Fibroblast of gingiva (primary cell): ENCODE data around the gene LPP.

ENCODE experiments used
- DNase-seq: peaks from one replicate; pipeline ENCODE4 v3.0.0-alpha.2; 2011; ENCODE audit warnings: low read depth

LPP gene

DNA sequence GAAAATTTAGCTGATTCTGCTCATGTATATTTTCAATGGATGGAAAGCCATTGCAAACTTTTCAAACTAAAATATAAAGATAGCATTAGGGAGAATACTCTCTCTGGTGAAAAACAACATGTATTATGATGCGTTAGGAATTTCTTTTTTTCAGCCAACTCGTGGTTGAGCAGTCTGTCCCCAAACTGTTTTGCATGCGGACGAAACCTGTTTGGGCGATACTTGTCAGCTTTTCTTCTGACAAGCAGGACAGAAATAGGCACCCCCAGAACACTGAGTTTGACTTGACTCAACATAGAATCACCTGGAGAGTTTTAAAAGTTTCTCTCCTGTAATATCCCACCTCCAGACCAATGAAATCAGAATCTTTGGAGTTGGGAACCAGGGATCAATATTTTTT lies 600.3 kb downstream of the LPP start:
- no peak for DNase-seq

DNA sequence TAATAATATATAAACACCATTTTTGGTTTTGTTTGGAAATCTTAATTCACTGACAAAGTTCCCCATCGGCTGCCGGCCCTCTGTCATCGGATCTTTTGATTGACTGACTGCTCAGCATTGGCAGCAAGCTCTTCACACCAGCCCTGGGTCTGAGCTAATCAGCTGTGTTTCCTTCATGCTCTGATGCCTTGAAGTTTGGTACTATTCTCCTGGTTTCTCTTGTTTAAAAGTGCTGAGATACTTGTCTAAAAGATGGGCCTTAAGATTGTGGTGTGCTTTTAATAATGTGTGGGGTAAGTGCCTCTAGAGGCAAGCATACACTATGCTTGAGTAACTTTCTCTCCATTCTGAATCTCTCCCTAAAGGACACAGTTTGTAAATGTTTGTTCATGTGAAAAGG lies 602.3 kb downstream of the LPP start:
- no peak for DNase-seq

DNA sequence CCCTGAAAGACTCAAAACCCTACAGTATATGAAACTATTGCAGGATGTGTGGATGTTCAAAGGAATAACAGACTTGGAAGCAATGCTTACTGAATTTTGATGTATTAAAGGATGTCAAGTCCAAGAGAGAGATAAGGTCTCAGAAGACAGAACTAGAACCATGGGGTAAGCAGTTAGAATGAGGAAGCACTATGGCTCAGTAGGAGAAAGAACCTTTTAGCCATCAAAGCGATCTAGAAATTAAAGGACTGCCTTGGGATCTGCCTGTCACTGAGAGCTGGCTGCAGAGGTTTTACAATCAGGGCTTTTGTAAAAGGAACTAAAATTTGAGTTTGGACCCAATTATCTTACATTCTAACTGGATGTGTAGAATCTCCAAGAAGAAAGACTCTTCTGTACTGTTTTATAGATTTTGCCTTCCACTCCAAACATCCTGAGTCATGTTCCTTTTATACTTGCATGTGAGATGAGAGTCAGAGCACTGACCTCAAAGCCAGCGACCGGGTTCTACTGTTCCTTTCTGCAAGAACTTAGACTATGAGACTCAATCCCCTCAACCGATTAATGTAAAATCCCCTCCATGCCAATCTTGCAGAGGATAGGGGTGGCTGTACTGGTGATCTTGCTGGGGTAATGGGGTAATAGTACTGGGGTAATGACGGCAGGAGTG lies 605.5 kb downstream of the LPP start:
- no peak for DNase-seq

DNA sequence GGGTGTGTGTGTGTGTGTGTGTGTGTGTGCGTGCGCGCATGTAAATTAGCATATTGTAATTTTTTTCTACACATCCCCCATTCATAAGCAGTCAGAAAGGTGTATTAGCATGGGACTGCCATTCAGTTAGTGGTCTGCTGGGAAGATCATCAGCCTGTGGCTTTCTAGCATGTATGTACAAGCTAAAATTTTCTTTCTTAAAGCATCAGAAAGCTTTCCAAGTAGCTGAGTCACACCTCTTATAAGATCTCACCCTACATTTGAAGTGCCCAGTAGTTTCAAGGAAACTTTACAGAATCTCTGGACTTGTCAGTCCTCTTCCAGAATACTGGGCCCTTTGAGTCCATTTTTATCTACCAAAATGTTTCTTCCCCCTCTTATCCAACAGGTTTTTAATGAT lies 606.5 kb downstream of the LPP start:
- DNase-seq = peak; percentile 6

DNA sequence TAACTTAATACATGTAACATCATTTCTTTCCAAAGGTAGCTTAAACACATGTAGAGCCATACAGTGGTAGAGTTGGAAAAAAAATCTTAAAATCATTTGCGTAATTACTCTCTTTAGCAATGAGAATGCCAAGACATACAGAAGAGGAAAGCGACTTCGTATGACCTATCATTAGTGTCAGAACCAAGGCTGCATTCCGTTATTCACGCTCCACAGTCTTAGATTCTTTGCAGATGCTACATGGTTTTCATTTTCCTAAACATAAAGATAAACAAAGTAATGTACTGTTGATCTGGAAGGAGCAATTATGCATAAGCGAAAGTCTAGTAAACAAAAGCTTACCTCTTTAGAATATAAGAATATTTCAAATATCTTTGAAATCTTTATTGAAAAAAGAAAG lies 607.5 kb downstream of the LPP start:
- DNase-seq = no peak

DNA sequence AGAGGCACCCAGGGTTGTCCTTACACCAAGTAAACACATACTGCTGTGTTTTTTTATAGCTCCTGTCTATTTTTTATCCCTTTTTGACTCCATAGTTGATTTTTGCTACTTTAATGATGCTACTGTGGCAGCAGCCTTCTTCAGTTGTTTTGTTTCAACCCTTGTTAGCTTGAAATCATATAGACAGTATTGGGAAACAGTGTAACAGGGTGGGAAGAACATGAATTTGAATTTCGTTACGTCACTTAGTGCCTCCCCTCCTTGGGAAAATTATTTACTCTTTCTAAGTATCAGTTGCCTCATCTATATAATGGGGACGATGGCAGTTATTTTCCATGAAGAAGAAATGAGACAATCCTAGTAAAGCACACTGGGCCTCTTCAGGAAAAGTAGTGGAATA lies 608.0 kb downstream of the LPP start:
- no peak for DNase-seq

DNA sequence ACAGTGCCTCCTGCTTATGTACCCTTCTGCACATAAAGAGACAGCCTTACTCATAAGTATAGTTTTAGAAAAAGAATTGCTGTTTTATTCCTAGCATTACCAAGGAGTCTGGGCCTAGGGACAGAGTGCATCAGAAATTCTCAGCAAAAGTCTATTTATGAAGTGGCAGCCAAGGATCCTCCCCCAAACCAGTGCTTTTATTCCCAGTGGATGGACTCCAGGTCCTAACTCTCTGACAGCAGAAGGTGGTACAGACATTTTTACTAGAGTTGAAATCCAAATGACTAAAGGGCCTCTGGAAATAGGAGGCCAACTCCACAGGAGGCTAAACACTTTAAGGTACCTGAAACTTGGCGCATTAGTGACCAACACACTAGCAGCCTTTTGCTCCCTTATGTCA lies 610.7 kb downstream of the LPP start:
- DNase-seq = no peak

DNA sequence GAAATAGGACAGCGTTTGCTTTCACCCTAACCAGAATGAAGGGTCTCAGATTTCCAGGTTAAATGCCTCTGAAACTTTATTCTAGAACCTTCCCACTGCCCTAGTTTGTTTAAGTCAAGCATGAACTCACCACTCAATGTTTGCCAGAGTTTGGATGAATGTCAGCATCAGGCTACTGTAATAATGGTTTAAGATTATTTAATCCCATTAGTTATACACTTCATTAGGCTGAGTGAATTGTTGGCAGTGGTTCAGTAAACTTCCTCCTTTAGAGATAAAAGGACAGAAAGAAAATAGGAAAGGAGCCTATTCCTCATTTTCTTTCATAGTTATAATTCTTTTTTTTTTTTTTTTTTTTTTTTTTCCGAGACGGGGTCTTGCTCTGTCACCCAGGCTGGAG lies 615.9 kb downstream of the LPP start:
- no peak for DNase-seq

DNA sequence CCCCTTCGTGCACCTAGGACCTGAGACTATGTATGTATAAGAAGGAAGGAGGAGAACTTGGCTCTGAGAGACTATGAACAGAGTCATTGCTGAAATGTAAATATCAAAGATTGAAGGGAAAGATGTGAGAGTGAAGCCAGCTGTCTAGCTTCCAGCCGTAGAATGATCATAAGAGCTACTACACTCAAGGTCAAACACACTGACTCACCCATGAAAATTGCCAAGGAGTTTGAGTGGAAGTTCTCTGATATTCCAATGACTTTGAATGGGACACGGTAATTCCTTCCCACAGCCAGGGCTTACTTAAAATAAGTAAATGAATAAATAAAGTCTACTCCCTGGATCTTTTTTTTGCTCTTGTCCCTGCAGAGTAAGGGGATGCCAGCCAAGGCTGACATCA lies 618.9 kb downstream of the LPP start:
- peak; percentile 44 for DNase-seq

DNA sequence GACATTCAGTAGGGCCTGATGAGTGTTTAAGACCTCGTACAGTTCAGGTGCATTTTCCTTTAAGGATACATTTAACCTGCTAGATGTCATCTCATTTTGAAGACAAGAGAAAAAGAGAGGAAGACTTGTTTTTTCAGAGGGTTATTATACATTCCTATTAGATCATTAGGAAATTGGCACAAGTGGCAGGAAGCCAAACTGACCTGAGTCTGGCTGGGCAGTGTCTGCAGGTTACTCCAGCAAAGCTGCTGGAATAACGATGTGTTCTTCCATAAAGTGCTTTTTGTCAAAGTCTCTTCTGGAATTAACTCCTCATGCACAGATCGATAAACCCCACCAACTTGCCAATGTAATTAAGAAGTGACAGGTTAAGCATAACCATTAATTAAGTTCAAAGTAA lies 621.5 kb downstream of the LPP start:
- no peak for DNase-seq

DNA sequence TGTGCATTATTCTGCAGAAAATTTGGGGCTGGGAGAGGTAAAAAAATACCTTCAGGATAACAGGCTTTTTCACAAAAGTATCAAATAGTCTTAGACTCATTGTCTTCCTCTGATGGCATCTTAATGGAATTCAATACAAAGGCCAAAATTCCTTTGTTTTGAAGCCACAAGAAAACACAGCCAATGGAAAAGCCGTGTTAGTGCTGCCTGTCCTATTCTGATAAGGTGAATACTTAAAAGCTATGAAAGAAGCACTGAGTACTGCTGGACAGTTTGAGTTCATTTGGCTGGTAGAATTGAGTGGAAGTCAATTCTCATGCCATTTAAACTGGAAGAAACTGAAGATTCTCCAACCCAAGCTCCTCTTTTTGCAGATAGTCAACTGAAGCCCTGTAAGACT lies 622.5 kb downstream of the LPP start:
- DNase-seq = peak; percentile 29

DNA sequence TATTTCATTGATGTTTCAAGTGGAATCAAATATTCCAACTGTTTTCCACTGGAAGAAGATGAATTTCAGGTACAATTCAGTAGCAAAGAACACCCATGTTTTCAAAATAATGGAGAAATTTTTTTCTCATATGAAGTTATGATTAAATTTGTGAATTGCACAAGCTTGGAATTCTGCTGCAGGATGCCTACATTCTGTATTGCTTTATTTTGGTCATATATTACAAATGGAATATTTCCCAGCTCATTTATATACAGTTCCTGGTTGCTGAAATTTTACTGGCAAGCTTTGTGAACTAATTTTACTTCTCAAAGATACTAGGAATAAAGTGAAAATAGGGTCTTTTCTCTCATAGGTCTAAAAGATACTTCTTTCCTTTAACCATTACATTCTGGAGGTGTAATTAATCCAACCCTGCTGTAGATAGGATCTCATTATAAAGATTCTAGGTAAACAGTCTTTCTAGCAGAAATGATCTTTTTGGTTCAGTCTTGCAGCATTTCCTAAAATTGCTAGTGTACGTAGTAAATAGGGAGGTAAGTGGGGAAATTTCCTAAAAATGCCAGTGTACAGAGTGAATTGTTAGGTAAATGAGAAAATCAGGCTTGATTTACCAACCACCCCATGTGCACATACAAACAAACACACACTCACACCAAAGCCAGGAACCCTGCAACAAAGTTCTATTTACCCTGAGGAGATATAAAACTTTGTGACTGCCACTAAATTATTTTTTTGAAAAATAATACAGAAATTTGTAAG lies 624.3 kb downstream of the LPP start:
- no peak for DNase-seq

DNA sequence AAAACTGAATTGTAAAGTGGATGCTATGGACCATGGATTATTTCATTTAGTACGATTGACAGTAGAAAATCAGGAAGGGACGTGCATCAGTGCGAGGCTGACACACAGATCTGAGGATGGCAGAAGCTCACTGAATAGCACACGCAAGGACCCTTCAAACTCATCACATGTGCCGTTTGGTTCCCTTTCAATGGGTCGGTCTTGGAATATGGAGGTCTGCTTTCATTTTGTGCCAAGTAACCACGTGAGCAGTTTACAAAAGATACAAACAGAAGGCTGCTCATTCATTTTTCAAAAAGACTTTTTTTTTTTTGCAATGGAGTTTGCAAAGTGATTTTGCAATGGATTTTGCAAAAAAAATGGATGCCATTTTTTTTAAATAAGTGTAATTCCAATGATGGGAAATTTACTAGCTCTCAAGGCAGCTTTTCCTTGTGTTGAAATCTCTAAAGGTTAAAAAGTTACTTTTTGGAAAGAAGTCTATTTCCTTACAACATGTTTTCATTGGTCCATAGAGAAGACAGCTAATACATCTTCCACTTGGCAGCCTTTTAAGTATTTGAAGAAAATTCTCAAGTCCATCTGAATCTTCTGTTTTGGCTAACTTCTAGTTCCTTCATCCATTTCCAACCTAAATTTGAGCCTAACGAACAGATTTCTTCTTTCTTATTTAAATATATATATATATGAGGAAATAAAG lies 625.5 kb downstream of the LPP start:
- DNase-seq = peak; percentile 83

DNA sequence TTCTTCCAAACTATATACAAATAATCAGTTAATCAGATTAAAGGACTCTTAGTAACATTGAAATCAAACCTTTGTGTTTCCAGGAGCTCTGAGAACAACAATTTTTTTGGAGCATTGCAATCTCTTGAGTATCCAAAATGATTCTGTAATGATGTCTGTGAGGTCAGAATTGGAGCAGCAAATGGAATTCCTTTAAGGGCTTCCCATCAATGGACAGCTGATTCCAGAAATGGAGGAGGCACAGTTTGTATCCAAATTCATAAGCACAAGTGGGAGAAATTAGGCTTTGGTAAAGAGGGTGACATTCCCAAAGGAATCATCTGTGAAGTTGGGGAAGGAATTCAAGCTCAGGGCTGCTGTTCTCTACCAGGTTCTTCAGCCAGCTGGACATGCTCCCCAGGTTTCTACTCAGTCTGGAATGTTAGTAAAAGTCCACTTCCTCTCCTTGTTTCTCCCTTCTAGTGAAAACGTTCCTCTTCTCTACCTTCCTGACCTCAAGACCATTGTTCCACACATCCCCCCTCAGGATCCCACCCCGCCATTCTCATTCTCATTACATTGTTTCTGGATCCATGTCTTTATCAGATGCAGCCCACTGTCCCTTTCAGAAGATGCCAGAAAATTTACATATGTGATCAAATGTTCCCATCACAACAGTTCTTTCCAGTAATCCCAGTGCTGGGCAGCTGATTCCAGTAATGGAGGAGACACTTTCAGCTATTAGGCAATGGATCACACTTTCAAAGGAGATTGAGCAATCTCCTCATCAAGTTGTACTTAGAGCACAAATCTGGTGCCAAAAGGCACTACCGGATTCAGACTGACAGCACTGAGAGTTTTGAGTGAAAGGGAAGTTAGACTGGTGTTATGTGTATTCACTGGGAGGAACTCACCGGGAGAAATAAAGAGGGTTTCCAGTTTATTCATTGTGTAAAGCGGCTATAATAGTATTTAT lies 626.5 kb downstream of the LPP start:
- peak; percentile 85 for DNase-seq

DNA sequence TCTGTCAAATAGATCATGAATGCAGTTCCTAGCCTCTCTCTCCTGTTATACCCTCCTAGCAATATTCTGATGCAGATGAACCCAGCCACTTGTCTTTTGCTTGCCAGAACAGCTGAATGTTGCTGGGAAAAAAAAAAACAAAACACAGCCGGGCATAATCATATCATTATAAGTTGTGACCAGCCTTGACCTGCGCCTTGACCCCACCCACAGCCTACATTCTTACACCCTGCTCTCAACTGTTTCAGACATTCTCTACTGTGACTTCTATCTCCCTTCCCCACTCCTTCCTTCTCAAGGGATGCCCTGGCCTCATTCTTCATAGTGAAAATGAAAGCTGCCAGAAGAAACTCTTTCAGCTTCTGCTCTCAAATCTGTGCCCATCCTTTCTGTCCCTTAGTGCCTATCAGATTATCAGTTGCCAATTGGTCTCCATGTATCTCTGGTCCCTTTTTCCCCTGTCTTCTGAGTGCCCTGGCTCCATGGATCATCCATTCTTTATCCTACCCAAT lies 628.7 kb downstream of the LPP start:
- no peak for DNase-seq

DNA sequence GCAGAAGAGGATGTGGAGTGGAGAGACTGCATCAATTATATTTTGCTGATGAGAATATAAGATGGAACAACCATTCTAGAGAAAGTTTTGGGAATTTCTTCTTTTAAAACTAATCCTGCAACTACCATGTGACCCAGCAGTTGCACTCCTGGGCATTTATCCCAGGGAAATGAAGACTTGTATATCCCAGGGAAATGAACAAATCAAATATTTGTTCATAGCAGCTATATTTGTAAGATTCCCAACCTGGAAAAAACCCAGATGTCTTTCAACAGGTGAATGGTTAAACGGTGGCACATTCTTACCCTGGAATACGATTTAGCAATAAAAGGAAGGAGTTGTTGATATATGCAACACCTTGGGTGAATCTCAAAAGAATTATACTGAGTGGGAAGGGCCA lies 632.5 kb downstream of the LPP start:
- no peak for DNase-seq

DNA sequence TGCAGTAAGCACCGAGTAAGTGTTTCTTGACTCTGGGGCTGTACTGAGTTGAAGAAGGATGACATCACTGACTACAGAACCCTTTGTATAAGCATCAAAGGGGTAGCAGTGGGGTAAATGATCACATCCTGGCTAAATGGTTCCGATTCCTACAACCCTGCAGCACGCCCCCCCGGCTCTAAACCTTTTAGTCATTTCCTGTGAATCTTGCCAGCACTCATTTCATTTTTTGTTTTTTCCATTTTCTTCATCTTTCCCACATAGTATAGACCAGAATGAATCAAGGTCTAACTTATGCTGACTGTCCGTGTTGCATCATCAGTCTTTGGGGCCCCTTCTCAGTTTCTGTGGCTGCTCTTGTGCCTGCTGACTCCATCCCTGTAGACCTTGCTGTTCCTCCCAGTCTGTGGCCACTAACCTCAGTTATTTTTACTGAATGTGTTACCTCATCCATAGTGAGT lies 634.7 kb downstream of the LPP start:
- DNase-seq = peak; percentile 70

DNA sequence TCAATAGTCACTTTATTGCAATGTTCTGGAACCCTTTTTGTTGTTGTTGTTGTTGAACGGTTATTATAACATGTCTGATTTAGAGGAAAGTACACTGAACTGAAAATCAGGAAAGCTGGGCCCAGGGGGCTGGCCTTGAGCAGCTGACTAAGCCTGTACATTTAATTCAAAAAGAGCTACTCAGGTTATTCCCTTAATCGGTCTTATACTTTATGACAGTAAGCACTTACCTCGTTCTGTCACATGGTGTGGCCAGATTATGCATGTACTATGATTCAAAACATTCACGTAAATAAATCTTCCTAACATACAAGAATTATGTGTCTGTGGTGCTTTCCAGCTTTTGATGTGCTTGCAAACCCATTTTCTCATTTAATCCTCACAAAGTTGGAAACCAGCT lies 635.3 kb downstream of the LPP start:
- no peak for DNase-seq

DNA sequence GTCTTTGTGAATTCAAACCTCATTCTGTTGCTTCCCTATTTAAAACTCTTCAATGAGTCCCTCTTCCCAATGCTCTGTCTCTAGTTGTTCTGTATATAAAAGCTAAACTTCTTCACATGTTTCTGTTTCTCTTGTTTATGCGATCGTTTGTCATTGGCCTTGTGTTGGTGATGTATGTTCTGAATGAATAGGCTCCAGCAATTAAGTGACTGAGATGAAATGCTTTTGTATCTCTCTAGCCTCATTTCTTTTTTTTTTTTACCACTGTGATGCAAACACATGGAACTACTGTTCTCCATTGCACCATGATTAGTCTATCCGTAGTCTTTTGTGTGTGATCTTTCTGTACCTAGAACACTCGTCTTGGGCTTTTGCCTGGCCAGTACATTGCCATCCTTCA lies 637.4 kb downstream of the LPP start:
- no peak for DNase-seq

DNA sequence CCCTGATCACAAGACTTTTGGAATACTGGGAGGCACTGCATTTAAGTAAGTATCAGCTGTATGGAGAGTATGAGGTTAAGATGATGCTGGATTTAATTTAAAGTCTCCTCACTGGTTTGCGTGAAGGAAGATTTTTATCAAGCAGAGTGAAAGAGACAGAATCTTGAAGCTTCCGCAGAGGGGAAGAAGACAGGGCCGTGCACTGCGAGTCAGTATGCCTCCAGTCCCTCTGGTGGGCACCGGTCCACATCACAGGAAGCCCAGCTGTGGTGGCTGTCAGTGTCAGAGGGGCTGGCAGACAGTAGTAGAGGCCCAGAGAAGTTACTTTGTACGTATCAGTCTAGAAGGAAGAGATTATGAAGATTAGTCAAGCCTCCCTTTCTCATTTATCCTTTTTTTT lies 638.8 kb downstream of the LPP start:
- DNase-seq = peak; percentile 22

DNA sequence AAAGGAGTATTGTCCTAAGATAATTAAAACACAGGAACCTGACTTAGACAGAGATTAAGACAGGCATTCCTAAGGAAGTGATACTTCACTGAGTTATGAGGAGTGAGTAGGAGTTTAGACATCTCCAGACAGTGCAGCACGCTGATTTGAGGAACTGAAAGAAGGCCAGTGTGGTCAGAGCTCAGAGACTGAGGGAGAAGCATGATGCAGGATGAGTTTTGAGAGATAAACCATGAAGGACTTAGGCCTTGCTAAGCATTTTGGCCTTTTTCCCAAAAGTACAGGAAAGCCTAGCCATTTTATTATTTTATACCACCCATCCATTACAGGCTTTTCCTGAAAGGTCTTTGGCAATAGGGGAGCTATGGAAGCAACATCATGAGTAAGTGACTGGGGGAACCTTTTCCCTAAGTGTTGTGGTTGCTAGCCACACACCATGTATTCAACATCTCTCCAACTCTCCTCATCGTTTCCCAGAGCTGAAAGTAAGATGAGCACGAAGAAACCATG lies 642.2 kb downstream of the LPP start:
- DNase-seq = peak; percentile 51

DNA sequence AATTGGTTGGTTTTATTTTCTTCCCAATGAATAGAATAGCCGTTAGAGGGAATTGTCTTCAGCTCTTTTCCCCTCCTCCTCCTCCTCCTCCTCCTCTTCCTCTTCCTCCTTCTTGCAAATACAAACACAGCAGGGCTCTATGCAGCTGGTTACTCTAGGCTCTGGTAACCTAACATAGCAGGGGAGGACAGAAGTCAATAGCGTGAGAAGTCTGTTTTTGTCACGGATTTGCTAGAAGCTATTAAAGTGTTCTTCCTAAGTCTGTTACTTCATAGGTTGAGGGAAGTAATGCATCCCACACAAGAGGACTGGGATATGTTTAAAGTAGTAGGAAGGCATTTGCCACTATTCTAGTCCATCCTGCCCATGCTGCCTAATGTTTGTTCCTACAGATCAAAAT lies 643.1 kb downstream of the LPP start:
- DNase-seq = no peak
